Common myeloid progenitor, CD34-positive (primary cell): ENCODE measurements around the gene ICA1.

ENCODE experiments used
- CTCF ChIA-PET: fragments of 350-600 bp; sonication (Branson Sonifier 250); formaldehyde crosslinking; loops from one replicate; lab custom pipeline; 2021; ENCODE audit warnings: antibody characterized with exemption; lab: Charles Lee
- POLR2A ChIA-PET: fragments of 350-600 bp; sonication (Branson Sonifier 250); formaldehyde crosslinking; loops from one replicate; lab custom pipeline; 2021; ENCODE audit warnings: antibody characterized with exemption; lab: Charles Lee
- DNase-seq, 3 donors: peaks; one replicate each; pipeline versions ENCODE4 v3.0.0 to v3.0.0-alpha.2; 2013
- H3K27ac ChIP-seq, 2 experiments: 1 replicate in 1 of 2; 2 replicates in 1 of 2; pipeline ENCODE4 v1.7.0; 2013; ENCODE audit warnings: inconsistent platforms in 2 of 2, low read length in 2 of 2, mild to moderate bottlenecking in 2 of 2, low read depth in 1 of 2, moderate library complexity in 1 of 2; ENCODE audit not compliant: severe bottlenecking in 2 of 2, insufficient read depth in 1 of 2, poor library complexity in 1 of 2
- H3K27me3 ChIP-seq, 5 experiments: replicated peaks in 2 of 5; 1 replicate in 3 of 5; 2 replicates in 2 of 5; pipeline versions ENCODE4 v1.6.1 to v1.7.0; 2013; ENCODE audit warnings: low read length in 4 of 5, mild to moderate bottlenecking in 2 of 5, moderate library complexity in 2 of 5, inconsistent platforms in 1 of 5; ENCODE audit not compliant: insufficient read depth in 5 of 5, control insufficient read depth in 4 of 5
- H3K36me3 ChIP-seq, 4 experiments: 1 replicate in 2 of 4; 2 replicates in 2 of 4; pipeline versions ENCODE4 v1.6.1 to v1.7.0; 2013; ENCODE audit warnings: low read length in 3 of 4, control low read depth in 1 of 4, mild to moderate bottlenecking in 1 of 4; ENCODE audit not compliant: control insufficient read depth in 4 of 4, insufficient read depth in 4 of 4
- H3K4me1 ChIP-seq, 4 experiments: 1 replicate in 3 of 4; 2 replicates in 1 of 4; pipeline versions ENCODE4 v1.6.1 to v1.7.1; 2013; ENCODE audit warnings: low read length in 3 of 4, mild to moderate bottlenecking in 3 of 4, control low read depth in 1 of 4, inconsistent platforms in 1 of 4, moderate library complexity in 1 of 4; ENCODE audit not compliant: control insufficient read depth in 4 of 4, insufficient read depth in 4 of 4; ENCODE audit errors: control extremely low read depth in 1 of 4
- H3K4me3 ChIP-seq, 7 experiments: 1 replicate in 4 of 7; 2 replicates in 3 of 7; pipeline versions ENCODE4 v1.5.1 to v1.7.0; 2013; ENCODE audit warnings: mild to moderate bottlenecking in 7 of 7, low read length in 6 of 7, moderate library complexity in 6 of 7, inconsistent platforms in 2 of 7, low read depth in 2 of 7, control low read depth in 1 of 7; ENCODE audit not compliant: insufficient read depth in 4 of 7, control insufficient read depth in 1 of 7; ENCODE audit errors: extremely low read depth in 1 of 7
- H3K9me3 ChIP-seq, 5 experiments: 1 replicate in 4 of 5; 2 replicates in 1 of 5; pipeline versions ENCODE4 v1.6.1 to v1.7.1; 2013; ENCODE audit warnings: low read length in 4 of 5, mild to moderate bottlenecking in 2 of 5, inconsistent platforms in 1 of 5, low read depth in 1 of 5, moderate library complexity in 1 of 5; ENCODE audit not compliant: control insufficient read depth in 4 of 5, insufficient read depth in 2 of 5; ENCODE audit errors: control extremely low read depth in 1 of 5
- WGBS: methylation state at CpG from one replicate; pipeline ENCODE4 v1.1.5; 2013; ENCODE audit not compliant: insufficient coverage; 5-methylcytosine and 5-hydroxymethylcytosine counted together

The ICA1 gene

DNA sequence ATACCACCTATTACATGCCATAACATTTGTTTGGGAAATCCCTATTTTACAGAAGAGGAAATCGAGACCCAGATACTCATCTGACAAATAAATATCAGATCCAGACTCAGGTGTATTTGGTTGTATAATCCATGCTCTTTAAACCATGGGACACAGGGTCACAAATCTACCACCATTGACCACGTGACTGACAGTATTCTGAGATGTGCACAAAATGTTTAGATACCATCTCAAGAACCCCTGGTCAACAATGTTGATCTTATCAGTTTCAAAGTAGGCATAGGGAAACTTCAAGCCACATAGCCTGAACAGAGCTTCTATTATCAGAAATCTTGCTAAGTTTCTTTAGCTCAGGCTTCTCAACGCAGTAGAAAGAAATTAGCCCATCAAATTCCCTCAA, 93.6 kb downstream of the ICA1 start:
- POLR2A ChIA-PET: no interaction called here
- WGBS: 100% methylated on average over 1 of the region's 3 CpGs
- H3K4me3 ChIP-seq: no peak overlapping the region
- no peak for DNase-seq
- H3K9me3 ChIP-seq: no peaks in the 10 kb centered on the region
- no peaks in the 10 kb centered on the region for H3K27me3 ChIP-seq
- H3K27ac ChIP-seq: no peak overlapping the region
- peaks cover 0 to 4% (median 0%) of the 10 kb centered on the region in 4 experiments for H3K4me1 ChIP-seq
- CTCF ChIA-PET: interaction anchor here (1.1 kb wide), 1 partner anchor 22 kb away, joined by 3 read pairs; no protein-coding TSS in a partner anchor
- H3K36me3 ChIP-seq: no peaks in the 10 kb centered on the region

DNA sequence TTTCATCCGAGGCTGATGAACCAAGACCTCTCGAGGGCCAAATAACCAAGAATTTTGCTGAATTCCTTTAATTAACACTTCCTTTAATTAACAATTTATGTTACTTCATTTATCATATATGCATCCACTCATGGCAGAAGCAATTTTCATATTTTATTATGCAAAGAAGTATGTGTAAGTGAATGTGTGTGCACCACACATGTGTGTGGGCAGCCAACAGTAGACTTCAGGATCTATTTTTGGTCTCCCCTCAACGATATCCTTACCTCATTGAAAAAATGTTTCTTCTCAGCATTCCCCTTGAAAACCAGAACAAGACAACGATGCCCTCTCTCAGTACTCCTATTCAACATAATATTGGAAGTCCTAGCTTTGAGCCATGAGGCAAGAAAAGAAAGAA, 96.8 kb downstream of the ICA1 start:
- WGBS: 50% methylated on average over 1 of the region's 4 CpGs
- no peak for DNase-seq
- Histone ChIP-seq H3K27ac (no peak overlapping the region), H3K9me3 (no peaks in the 10 kb centered on the region), H3K36me3 (peaks cover 0 to 3% (median 0%) of the 10 kb centered on the region in 4 experiments), H3K4me1 (peaks cover 0 to 5% (median 0%) of the 10 kb centered on the region in 4 experiments), H3K4me3 (no peak overlapping the region), H3K27me3 (no peaks in the 10 kb centered on the region)
- POLR2A ChIA-PET: no interaction called here
- CTCF ChIA-PET: no interaction called here

DNA sequence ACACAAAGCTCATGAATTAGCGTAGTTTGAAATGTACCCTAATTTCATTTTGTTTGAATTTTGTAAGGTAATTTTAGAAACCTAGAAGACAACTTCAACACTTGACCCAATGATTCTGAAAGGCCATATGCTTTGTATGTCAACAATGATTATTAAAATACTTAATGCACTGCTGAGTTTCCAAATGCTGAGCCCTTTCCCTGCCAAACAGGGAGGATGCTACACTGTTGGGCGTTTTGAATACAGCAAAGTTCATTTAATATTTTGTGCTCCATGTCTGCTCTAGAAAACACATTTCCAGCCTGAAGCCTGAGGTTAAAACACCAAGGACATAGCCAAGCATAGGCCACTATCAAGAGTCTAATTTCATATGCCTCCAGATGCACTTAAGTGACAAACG, 99.8 kb downstream of the ICA1 start:
- H3K4me1 ChIP-seq: peaks cover 0 to 5% (median 0%) of the 10 kb centered on the region in 4 experiments
- POLR2A ChIA-PET: no interaction called here
- no peaks in the 10 kb centered on the region for H3K27me3 ChIP-seq
- no peak overlapping the region for H3K4me3 ChIP-seq
- no peak overlapping the region for H3K27ac ChIP-seq
- H3K36me3 ChIP-seq: peaks cover 3 to 5% (median 4%) of the 10 kb centered on the region in 4 experiments
- H3K9me3 ChIP-seq: no peaks in the 10 kb centered on the region
- DNase-seq: no peak
- 100% methylated on average over 1 of the region's 3 CpGs for WGBS
- CTCF ChIA-PET: no interaction called here

DNA sequence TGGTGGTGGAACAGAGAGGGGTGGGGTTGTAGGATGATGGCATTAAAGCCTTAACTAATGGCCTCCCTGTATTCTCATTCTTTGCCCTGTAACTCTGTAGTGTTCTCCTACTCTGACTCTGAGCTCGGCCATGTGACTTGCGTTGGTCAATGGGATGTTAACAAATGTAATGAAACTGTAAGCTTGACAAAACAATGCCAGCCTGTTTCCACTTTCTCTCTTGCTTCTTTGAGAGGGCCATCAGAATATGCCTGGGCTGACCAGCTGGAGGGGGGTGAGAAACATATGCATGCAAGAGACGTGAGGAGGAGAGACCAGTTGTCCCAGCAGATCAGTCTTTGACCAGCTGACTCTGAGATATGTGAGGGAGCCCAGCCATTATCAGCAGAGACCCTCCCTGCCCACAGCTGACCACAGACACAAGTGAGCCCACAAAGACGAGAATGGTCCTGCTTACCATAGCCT, 100.6 kb downstream of the ICA1 start:
- no peaks in the 10 kb centered on the region for H3K27me3 ChIP-seq
- H3K36me3 ChIP-seq: peaks cover 3 to 7% (median 4%) of the 10 kb centered on the region in 4 experiments
- H3K4me1 ChIP-seq: peaks cover 0 to 5% (median 0%) of the 10 kb centered on the region in 4 experiments
- 100% methylated on average over 3 of the region's 4 CpGs for WGBS
- ChIA-PET POLR2A (no interaction called here), CTCF (interaction anchor here (0.7 to 1.5 kb wide), 3 partner anchors 15 to 54 kb away, joined by 3 to 4 read pairs (median 3); no protein-coding TSS in a partner anchor)
- no peak for DNase-seq
- H3K4me3 ChIP-seq: no peak overlapping the region
- H3K27ac ChIP-seq: no peak overlapping the region
- H3K9me3 ChIP-seq: no peaks in the 10 kb centered on the region

DNA sequence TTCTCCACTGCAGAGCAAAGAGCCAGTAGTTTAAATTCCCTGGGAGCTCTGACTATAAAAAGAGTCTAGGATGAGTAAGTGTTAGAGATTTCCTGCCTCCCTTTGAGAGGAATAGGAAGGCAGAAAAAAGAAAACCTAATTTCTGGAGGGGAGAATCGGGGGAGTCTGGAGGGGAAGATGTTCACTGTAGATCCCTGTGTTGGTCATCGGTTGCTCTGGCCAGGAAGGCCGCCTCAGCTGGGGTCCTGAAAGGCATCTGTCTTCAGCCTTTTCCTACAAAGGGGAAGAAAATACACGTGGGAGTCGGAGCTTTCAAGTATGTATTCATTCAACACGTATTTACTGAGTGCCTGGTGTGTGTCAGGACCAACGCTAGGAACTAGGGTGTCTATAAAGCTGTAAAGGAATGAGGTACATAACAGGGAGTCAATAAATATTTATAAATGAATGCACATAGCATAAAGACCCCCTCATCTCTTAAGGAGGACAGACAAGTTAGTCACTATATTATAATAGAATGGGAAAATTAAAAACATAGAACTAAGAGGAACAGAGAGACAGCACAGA, 101.1 kb downstream of the ICA1 start:
- Histone ChIP-seq H3K27ac (no peak overlapping the region), H3K4me1 (peaks cover 0 to 5% (median 0%) of the 10 kb centered on the region in 4 experiments), H3K9me3 (no peaks in the 10 kb centered on the region), H3K27me3 (no peaks in the 10 kb centered on the region), H3K4me3 (no peak overlapping the region), H3K36me3 (peaks cover 3 to 9% (median 8%) of the 10 kb centered on the region in 4 experiments)
- ChIA-PET POLR2A (no interaction called here), CTCF (interaction anchor here (0.7 to 1.5 kb wide), 4 partner anchors 15 to 135 kb away, joined by 3 to 4 read pairs (median 3); no protein-coding TSS in a partner anchor)
- DNase-seq: no peak
- WGBS: 87% methylated on average over 4 of the region's 7 CpGs

DNA sequence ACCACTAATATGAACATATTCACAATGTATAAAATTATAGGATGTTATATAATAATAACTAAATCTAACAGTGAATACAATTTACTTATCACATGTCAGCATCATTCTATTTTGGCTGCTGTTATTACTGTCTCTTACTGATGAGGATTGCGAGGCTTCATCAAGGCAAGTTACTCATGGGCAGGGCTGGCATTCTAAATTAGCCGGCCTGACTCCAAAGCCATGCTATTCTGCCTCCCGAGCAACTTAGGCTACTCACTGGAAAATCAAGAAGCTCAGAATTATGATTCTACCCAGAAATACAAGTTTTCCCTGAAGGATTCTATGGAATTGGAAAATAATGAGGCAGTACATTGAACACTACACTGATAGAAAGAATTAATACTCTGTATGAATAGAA, 101.7 kb downstream of the ICA1 start:
- POLR2A ChIA-PET: no interaction called here
- Histone ChIP-seq H3K9me3 (no peaks in the 10 kb centered on the region), H3K36me3 (peaks cover 3 to 13% (median 11%) of the 10 kb centered on the region in 4 experiments), H3K4me1 (peaks cover 0 to 5% (median 0%) of the 10 kb centered on the region in 4 experiments), H3K27me3 (no peaks in the 10 kb centered on the region), H3K27ac (no peak overlapping the region), H3K4me3 (no peak overlapping the region)
- no peak for DNase-seq
- 94% methylated on average over 2 of the region's 3 CpGs for WGBS
- CTCF ChIA-PET: interaction anchor here (1.0 to 1.5 kb wide), 3 partner anchors 30 to 136 kb away, joined by 3 to 4 read pairs (median 3); no protein-coding TSS in a partner anchor

DNA sequence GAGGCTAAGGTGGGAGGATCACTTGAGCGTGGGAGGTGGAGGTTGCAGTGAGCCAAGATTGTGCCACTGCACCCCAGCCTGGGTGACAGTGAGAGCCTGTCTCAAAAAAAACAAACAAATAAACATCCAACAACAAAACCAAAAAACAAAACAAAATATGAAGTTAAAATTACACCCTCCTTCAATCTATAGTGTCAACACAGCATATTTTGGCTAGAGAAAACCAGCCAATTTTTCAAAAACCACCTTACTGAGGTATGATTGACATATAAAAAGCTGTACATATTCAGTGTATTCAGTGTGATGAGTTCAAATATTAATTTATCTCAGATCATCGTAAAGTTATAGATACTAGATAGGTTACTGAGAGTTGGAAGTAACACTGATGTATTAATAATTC, 102.4 kb downstream of the ICA1 start:
- peaks cover 3 to 13% (median 11%) of the 10 kb centered on the region in 4 experiments for H3K36me3 ChIP-seq
- no peak for DNase-seq
- no peaks in the 10 kb centered on the region for H3K9me3 ChIP-seq
- WGBS: no CpG with 5 or more reads among the region's 2 CpGs
- no peak overlapping the region for H3K27ac ChIP-seq
- ChIA-PET CTCF (no interaction called here), POLR2A (no interaction called here)
- no peaks in the 10 kb centered on the region for H3K27me3 ChIP-seq
- H3K4me3 ChIP-seq: no peak overlapping the region
- H3K4me1 ChIP-seq: peaks cover 0 to 5% (median under 1%) of the 10 kb centered on the region in 4 experiments
